ENCODE data around the gene CASD1.

- TF ChIP-seq CTCF (IDR thresholded peaks at IDR 0.05; ENCODE audit: low read depth, low read length): no peak
- no peak for TF ChIP-seq EZH2phosphoT487 (IDR thresholded peaks at IDR 0.05; ENCODE audit: low read depth)
Observed at GRCh38 chr7:94594882-94595281, 85.3 kb downstream of the CASD1 start.

All from OCI-LY3 (cell line).